ENCODE data around the gene LITAFD. TPM values are rescaled to one million over a fixed set of nuclear protein-coding genes. Genes with fewer than 3 reads are reported as not detected.

LITAFD gene
- total and polyA plus RNA-seq, 2 of the 4 experiments (the other 2 are of a cell fraction), result not detected

DNA sequence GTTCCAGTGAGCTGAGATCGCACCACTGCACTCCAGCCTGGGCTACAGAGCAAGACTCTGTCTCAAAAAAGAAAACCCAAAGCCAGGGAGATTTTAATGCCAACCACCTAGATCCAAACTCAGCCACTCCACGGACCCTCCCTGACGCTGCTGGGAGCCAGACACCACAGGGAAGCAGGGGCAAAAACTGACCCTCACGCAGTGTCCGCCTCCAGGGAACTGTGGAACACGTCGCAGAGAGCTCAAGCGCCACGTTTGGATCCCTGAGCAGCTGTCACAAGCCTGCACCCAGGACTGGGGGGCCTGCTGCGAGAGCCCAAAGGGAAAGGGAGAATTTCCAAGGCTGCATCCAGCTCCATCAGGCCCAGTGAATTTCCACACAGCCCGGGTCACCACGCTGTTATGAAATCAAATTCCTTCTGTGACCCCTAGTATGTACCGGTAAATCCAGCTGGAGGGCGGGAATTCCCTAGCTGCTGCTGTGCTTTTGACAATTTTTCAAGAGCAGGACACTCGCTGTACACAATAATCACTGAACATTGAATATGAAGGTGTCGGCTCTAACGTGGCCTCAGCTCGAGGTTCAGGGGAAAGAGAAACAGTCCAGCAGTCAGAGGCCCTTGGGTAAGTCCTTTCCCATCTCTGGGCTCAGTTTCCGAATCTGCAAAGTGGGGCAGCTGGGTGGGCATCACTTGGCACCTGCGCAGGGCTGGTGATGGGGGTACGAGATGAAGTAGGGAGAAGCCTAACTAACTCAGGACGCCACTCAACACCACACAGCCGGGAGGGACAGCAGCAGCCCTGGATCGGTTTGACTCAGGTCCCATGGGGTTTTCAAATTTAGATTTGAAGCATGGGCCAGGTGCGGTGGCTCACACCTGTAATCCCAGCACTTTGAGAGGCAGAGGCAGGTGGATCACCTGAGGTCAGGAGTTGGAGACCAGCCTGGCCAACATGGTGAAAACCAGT, 22.0 kb upstream of the LITAFD start:
- in situ Hi-C loops (cut with MboI; ENCODE audit: low sequenced_read_pairs), result no loop called here
- intact Hi-C loops (cut with micrococcal nuclease), result no loop called here
- peak overlapping the region; percentile 69; the same call in 1 of the 2 replicates for H3K27ac ChIP-seq (ENCODE audit: insufficient read depth, low read length)
- peak; percentile 62 for ATAC-seq (ENCODE audit: low read depth)
- H3K9ac ChIP-seq (ENCODE audit: low read depth, low read length), result no peak overlapping the region; the same call in 1 of the 2 replicates
- no peak overlapping the region for H2BK120ac ChIP-seq (ENCODE audit: low read depth, low read length)
- BruUV-seq (replicated peaks), result no TSS peak
- H3K18ac ChIP-seq (ENCODE audit: low read depth, low read length), result no peak overlapping the region
- H3K4me2 ChIP-seq (ENCODE audit: low read depth, low read length), result peak overlapping the region; percentile 39; the same call in 1 of the 2 replicates
- H3K4me3 ChIP-seq (ENCODE audit: insufficient read depth, low read depth, low read length), result no peak overlapping the region
- H2BK5ac ChIP-seq (ENCODE audit: low read depth, low read length, poor library complexity, severe bottlenecking), result peak overlapping the region; percentile 61
- H3K27me3 ChIP-seq (ENCODE audit: control insufficient read depth, insufficient read depth, low read length), result no peaks in the 10 kb centered on the region
- no peak overlapping the region for H2BK20ac ChIP-seq (ENCODE audit: low read depth, low read length)
- H2AK9ac ChIP-seq (replicated peaks; ENCODE audit: low read depth, low read length, poor library complexity), result peak overlapping the region; percentile 93
- H3K9me3 ChIP-seq (ENCODE audit: control insufficient read depth, insufficient read depth, low read length), result no peaks in the 10 kb centered on the region
- CTCF ChIA-PET, result interaction anchor here (1.2 kb wide), 1 partner anchor 20 kb away, joined by 3 read pairs; no protein-coding TSS in a partner anchor
- no peak overlapping the region for H4K91ac ChIP-seq (ENCODE audit: insufficient read depth, low read depth, low read length)
- H3K14ac ChIP-seq (replicated peaks; ENCODE audit: low read depth, low read length), result peak overlapping the region; percentile 59; the same call in 1 of the 2 replicates
- peak overlapping the region; percentile 34 for H2AFZ ChIP-seq (replicated peaks; ENCODE audit: low read length, poor library complexity)
- no peak overlapping the region; the same call in 1 of the 2 replicates for H4K5ac ChIP-seq (ENCODE audit: low read depth, low read length)
- dilution Hi-C loops (cut with HindIII; ENCODE audit: low sequenced_read_pairs, unreplicated experiment), result no loop called here
- H3K36me3 ChIP-seq (ENCODE audit: control insufficient read depth, insufficient read depth, low read length), result peaks cover 38% of the 10 kb centered on the region
- peaks cover 26% of the 10 kb centered on the region for H3K4me1 ChIP-seq (ENCODE audit: control insufficient read depth, insufficient read depth, low read length)
- no peak overlapping the region for H2BK15ac ChIP-seq (ENCODE audit: low read depth, low read length)
- H3K56ac ChIP-seq (ENCODE audit: extremely low read depth, insufficient read depth, low read length), result no peak overlapping the region
- H4K8ac ChIP-seq (ENCODE audit: low read depth in 2 of 2, low read length in 2 of 2), result peak overlapping the region in 1 of 2 experiments; percentile 41; a peak in 1 of 4 replicates
- DNase-seq, result peak; percentile 79
- H2AK5ac ChIP-seq (ENCODE audit: low read depth, low read length), result peak overlapping the region; percentile 74
- TF ChIP-seq, protein P1, sequence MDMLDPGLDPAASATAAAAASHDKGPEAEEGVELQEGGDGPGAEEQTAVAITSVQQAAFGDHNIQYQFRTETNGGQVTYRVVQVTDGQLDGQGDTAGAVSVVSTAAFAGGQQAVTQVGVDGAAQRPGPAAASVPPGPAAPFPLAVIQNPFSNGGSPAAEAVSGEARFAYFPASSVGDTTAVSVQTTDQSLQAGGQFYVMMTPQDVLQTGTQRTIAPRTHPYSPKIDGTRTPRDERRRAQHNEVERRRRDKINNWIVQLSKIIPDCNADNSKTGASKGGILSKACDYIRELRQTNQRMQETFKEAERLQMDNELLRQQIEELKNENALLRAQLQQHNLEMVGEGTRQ (IDR thresholded peaks at IDR 0.05; ENCODE audit: low read depth, low read length), result no peak
- TF ChIP-seq CEBPB (IDR thresholded peaks at IDR 0.05; ENCODE audit: low read depth, low read length), result peak; percentile 76
- TF ChIP-seq RCOR1 (IDR thresholded peaks at IDR 0.05; ENCODE audit: insufficient replicate concordance, low read length), result peak; percentile 86
- peak overlapping the region; percentile 76 for H3K4ac ChIP-seq (ENCODE audit: low read depth, low read length)
- peaks cover 82% of the 10 kb centered on the region for H4K20me1 ChIP-seq (ENCODE audit: insufficient read depth, low read length)
- WGBS, 2 experiments (ENCODE audit: extremely low coverage in 2 of 2, insufficient read length in 1 of 2), result 39% methylated on average over 7 of the region's 25 CpGs; no CpG with 5 or more reads in 1 of the 2 experiments
- no peak overlapping the region for H3K23ac ChIP-seq (ENCODE audit: low read depth, low read length)
- H3K79me1 ChIP-seq (ENCODE audit: low read depth in 1 of 2, low read length in 2 of 2), result peaks cover 17 to 93% of the 10 kb centered on the region in 2 experiments
- POLR2A ChIA-PET (ENCODE audit: unreplicated experiment), result no interaction called here
- H3K9me1 ChIP-seq (ENCODE audit: insufficient read depth, low read length), result peaks cover 19% of the 10 kb centered on the region
